VCaP (cell line): ENCODE data around the gene WDR87.

Experiments
- H3K27ac ChIP-seq: fragments of 450-650 bp; 2 replicates; pipeline ENCODE4 v1.5.1; 2017
- TF ChIP-seq, protein P1 (sequence below): fragments of 450-650 bp; conservative IDR thresholded peaks from 2 replicates; pipeline ENCODE4 v1.5.1; 2017; ENCODE audit warnings: mild to moderate bottlenecking, moderate library complexity

The WDR87 gene

DNA sequence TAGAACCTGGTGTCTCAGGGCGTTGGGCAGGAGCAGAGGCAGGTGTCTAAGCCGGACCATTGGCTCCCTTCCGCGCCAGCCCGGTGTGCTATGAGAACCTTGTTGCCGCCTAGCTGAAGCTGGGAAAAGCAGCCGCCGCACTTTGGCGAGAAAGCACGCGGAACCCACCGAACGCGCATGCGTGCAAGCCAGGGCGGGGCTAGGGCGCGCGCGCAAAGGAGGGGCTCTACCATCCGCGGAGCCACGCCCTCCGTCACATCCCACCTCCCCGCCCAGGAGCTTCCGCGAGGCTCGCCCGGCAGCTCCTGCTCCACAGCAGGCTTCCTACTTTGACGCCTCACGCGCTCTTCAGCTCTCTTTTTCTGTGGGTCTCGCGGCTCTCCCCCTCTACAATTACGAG, 51.3 kb downstream of the WDR87 start:
- TF ChIP-seq, protein P1, sequence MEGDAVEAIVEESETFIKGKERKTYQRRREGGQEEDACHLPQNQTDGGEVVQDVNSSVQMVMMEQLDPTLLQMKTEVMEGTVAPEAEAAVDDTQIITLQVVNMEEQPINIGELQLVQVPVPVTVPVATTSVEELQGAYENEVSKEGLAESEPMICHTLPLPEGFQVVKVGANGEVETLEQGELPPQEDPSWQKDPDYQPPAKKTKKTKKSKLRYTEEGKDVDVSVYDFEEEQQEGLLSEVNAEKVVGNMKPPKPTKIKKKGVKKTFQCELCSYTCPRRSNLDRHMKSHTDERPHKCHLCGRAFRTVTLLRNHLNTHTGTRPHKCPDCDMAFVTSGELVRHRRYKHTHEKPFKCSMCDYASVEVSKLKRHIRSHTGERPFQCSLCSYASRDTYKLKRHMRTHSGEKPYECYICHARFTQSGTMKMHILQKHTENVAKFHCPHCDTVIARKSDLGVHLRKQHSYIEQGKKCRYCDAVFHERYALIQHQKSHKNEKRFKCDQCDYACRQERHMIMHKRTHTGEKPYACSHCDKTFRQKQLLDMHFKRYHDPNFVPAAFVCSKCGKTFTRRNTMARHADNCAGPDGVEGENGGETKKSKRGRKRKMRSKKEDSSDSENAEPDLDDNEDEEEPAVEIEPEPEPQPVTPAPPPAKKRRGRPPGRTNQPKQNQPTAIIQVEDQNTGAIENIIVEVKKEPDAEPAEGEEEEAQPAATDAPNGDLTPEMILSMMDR: no peak
- H3K27ac ChIP-seq: no peak overlapping the region

DNA sequence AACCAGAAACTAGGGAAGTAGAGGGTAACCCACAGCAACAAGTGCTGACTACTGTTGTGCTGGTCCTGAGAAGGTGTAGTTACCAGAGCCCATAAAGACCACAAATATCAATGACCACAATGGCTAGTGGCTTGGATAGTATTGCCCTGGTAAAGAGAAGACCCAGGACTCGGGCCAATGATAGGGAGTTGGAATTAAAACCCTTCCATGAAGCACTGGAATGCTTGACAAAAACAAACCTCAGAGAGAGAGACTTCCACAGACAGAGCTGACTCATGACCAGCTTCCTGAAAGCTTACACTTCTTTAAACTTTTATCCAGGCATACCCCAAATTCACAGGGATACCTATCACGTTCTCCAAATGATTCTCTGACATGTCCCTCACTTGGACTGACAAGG, 60.5 kb downstream of the WDR87 start:
- H3K27ac ChIP-seq: no peak overlapping the region
- TF ChIP-seq, protein P1: no peak
